ENCODE results near the gene MAGEB2. TPM values are rescaled to one million over a fixed set of nuclear protein-coding genes. Genes with fewer than 3 reads are reported as not detected.

The MAGEB2 gene
- polyA plus RNA-seq, 10 donors, result 0.08 to 0.12 TPM; not detected in 8

Other genes starting within 250 kb of the MAGEB2 start
- not detected for gene MAGEB3, start 15.1 kb downstream of the MAGEB2 start, polyA plus RNA-seq (ENCODE audit: insufficient read length in 10 of 10)
- gene MAGEB4, start 26.4 kb downstream of the MAGEB2 start, polyA plus RNA-seq (ENCODE audit: insufficient read length in 10 of 10), result not detected
- gene MAGEB1, start 31.6 kb downstream of the MAGEB2 start, polyA plus RNA-seq (ENCODE audit: insufficient read length in 10 of 10), result under 1 TPM in 1 of 10 donors, not detected in 9; 0.12 TPM
- gene NR0B1, start 93.8 kb downstream of the MAGEB2 start, polyA plus RNA-seq (ENCODE audit: insufficient read length in 10 of 10), result under 1 TPM; 0.12 to 0.52 (median 0.22) TPM